ENCODE results near the gene PRKCB. TPM values are rescaled to one million over a fixed set of nuclear protein-coding genes. Genes with fewer than 3 reads are reported as not detected.

The PRKCB gene
- total RNA-seq, 1 experiment from 2014 or later, result not detected

DNA sequence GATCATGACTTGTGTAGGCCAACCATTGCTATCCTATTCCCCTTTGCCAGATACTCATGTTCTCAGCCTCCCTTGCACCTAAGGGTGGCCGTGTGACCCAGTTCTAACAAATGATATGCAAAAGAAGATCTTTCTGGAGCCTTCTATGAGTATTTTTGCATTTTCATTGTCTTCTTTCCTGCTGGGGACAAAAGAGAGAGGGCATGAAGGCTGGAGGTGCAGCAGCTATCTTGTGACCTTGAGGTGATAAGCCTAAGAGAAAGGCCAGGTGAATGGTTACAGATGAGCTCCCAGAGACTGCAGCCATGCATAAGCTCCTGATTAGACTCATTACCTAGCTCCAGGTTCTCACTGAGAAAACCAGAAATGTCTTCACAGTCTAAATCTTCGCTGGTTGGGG lies 38.8 kb upstream of the PRKCB start:
- intact Hi-C loops (cut with micrococcal nuclease; ENCODE audit: unreplicated experiment), result no loop called here
- H3K36me3 Mint-ChIP-seq (ENCODE audit: insufficient read depth, unreplicated experiment), result no peaks in the 10 kb centered on the region
- DNase-seq, result no peak
- peaks cover 31% of the 10 kb centered on the region for H3K27me3 Mint-ChIP-seq (ENCODE audit: unreplicated experiment)
- no TSS peak for BruUV-seq (replicated peaks)
- no peaks in the 10 kb centered on the region for H3K4me1 Mint-ChIP-seq (ENCODE audit: low read depth, unreplicated experiment)
- no peak overlapping the region for H3K27ac Mint-ChIP-seq (ENCODE audit: unreplicated experiment)
- CTCF ChIA-PET, result no interaction called here
- no peak overlapping the region for H3K4me3 Mint-ChIP-seq (ENCODE audit: low read depth, unreplicated experiment)
- TF ChIP-seq, protein P1, sequence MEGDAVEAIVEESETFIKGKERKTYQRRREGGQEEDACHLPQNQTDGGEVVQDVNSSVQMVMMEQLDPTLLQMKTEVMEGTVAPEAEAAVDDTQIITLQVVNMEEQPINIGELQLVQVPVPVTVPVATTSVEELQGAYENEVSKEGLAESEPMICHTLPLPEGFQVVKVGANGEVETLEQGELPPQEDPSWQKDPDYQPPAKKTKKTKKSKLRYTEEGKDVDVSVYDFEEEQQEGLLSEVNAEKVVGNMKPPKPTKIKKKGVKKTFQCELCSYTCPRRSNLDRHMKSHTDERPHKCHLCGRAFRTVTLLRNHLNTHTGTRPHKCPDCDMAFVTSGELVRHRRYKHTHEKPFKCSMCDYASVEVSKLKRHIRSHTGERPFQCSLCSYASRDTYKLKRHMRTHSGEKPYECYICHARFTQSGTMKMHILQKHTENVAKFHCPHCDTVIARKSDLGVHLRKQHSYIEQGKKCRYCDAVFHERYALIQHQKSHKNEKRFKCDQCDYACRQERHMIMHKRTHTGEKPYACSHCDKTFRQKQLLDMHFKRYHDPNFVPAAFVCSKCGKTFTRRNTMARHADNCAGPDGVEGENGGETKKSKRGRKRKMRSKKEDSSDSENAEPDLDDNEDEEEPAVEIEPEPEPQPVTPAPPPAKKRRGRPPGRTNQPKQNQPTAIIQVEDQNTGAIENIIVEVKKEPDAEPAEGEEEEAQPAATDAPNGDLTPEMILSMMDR (IDR thresholded peaks at IDR 0.05; ENCODE audit: unreplicated experiment), result no peak
- no peaks in the 10 kb centered on the region for H3K9me3 Mint-ChIP-seq (ENCODE audit: low read depth, unreplicated experiment)

DNA sequence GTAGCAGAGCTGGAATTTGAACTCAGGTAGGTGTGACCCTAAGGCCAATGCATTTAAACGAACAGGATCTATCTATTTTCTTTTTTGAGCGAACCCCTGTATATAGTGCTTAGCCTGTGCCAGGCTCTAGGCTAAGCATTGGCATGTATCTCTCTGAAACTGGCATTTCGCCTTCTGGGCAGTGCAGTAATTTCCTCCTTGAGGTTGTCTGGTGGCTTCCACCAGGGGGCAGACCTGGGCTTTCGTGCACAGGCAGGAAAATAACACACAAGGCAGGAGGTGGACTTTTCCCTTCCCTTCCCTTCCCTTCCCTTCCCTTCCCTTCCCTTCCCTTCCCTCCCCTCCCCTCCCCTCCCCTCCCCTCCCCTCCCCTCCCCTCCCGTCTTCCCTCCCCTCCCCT lies 34.4 kb upstream of the PRKCB start:
- BruUV-seq (replicated peaks), result no TSS peak
- Mint-ChIP-seq H3K4me3 (ENCODE audit: low read depth, unreplicated experiment) (no peak overlapping the region), H3K9me3 (ENCODE audit: low read depth, unreplicated experiment) (no peaks in the 10 kb centered on the region), H3K27me3 (ENCODE audit: unreplicated experiment) (peaks cover 44% of the 10 kb centered on the region), H3K36me3 (ENCODE audit: insufficient read depth, unreplicated experiment) (no peaks in the 10 kb centered on the region), H3K27ac (ENCODE audit: unreplicated experiment) (no peak overlapping the region), H3K4me1 (ENCODE audit: low read depth, unreplicated experiment) (peaks cover 12% of the 10 kb centered on the region)
- CTCF ChIA-PET, result interaction anchor here (0.6 to 1.2 kb wide), 2 partner anchors 51 to 209 kb away, joined by 3 to 7 read pairs; no protein-coding TSS in a partner anchor
- intact Hi-C loops (cut with micrococcal nuclease; ENCODE audit: unreplicated experiment), result loop anchor here (1.0 to 10.0 kb wide), 4 partner anchors 64 to 701 kb away; partner anchors contain the start of gene PLK1
- DNase-seq, result peak; percentile 90
- TF ChIP-seq, protein P1 (IDR thresholded peaks at IDR 0.05; ENCODE audit: unreplicated experiment), result peak; percentile 57

DNA sequence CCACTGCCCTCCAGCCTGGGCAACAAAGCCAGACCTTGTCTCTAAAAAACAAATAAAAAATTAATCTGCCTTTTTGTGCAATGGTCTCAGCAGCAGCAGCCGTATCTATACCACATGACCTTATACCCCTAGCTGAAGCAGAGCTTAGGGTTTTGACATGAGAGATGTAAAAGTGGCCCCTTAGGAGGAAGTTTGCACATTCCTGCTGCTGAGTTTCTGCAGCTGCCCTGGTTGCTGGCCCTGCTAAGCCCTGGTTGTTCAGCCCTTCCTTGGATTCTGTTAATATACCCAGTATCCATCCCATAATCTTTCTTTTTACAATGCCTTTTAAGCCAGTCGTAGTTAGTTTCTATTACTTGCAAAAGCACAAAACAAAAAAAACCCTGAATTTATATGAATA lies 33.0 kb upstream of the PRKCB start:
- Mint-ChIP-seq H3K27ac (ENCODE audit: unreplicated experiment) (no peak overlapping the region), H3K4me3 (ENCODE audit: low read depth, unreplicated experiment) (no peak overlapping the region), H3K27me3 (ENCODE audit: unreplicated experiment) (peaks cover 44% of the 10 kb centered on the region), H3K4me1 (ENCODE audit: low read depth, unreplicated experiment) (peaks cover 12% of the 10 kb centered on the region), H3K36me3 (ENCODE audit: insufficient read depth, unreplicated experiment) (no peaks in the 10 kb centered on the region), H3K9me3 (ENCODE audit: low read depth, unreplicated experiment) (no peaks in the 10 kb centered on the region)
- CTCF ChIA-PET, result interaction anchor here (0.6 to 1.0 kb wide), 4 partner anchors 16 to 702 kb away, joined by 3 to 7 read pairs (median 4); no protein-coding TSS in a partner anchor
- intact Hi-C loops (cut with micrococcal nuclease; ENCODE audit: unreplicated experiment), result loop anchor here (1.0 to 10.0 kb wide), 4 partner anchors 65 to 700 kb away; partner anchors contain the start of gene PLK1
- DNase-seq, result no peak
- TF ChIP-seq, protein P1 (IDR thresholded peaks at IDR 0.05; ENCODE audit: unreplicated experiment), result no peak
- no TSS peak for BruUV-seq (replicated peaks)

DNA sequence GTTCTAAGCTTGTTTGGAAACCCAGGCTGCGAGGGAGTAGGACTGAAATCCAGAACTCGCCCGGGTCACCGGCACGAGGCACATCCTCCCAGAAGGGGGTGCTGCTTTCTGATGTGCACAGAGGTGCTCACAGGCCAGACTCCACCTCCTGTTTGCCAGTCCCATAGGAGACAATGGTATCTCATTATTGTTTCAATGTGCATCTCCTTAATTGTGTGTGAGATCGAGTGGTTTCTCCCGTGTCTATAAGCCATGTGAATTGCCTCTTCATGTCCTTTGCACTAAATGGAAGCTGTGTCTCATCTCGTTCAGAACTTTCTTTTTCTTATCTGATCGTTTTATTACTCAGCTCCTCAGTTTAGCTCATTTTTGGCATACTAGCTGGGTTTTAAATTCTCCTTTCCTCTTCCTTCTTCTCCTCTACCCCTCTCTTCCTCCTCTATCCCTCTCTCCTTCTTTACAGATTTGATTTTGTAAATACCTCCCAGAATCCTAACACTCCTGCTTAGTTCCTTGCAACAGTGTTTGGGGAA lies 32.1 kb upstream of the PRKCB start:
- Mint-ChIP-seq H3K27ac (ENCODE audit: unreplicated experiment) (no peak overlapping the region), H3K36me3 (ENCODE audit: insufficient read depth, unreplicated experiment) (no peaks in the 10 kb centered on the region), H3K4me3 (ENCODE audit: low read depth, unreplicated experiment) (no peak overlapping the region), H3K9me3 (ENCODE audit: low read depth, unreplicated experiment) (no peaks in the 10 kb centered on the region), H3K4me1 (ENCODE audit: low read depth, unreplicated experiment) (peaks cover 12% of the 10 kb centered on the region), H3K27me3 (ENCODE audit: unreplicated experiment) (peaks cover 44% of the 10 kb centered on the region)
- CTCF ChIA-PET, result interaction anchor here (0.6 to 1.0 kb wide), 3 partner anchors 207 to 701 kb away, joined by 3 to 6 read pairs (median 4); no protein-coding TSS in a partner anchor
- intact Hi-C loops (cut with micrococcal nuclease; ENCODE audit: unreplicated experiment), result loop anchor here (1.0 to 10.0 kb wide), 4 partner anchors 66 to 699 kb away; partner anchors contain the start of gene PLK1
- peak; percentile 72 for DNase-seq
- no TSS peak for BruUV-seq (replicated peaks)
- TF ChIP-seq, protein P1 (IDR thresholded peaks at IDR 0.05; ENCODE audit: unreplicated experiment), result peak; percentile 54
